HG03558 (cell line): ENCODE measurements around the gene ENSA.
"Not testable (repeated sequence)": the region's sequence is repeated elsewhere in the genome, so short reads cannot be mapped to it uniquely, and the experiment has no call there.

Experiments
- ATAC-seq: cut with Tn5 transposase; IDR thresholded peaks from one replicate; pipeline ENCODE4 v1.9.1; 2021; ENCODE audit warnings: moderate number of reproducible peaks; ENCODE audit not compliant: unreplicated experiment; ENCODE audit errors: extremely low read depth

ENSA gene

DNA sequence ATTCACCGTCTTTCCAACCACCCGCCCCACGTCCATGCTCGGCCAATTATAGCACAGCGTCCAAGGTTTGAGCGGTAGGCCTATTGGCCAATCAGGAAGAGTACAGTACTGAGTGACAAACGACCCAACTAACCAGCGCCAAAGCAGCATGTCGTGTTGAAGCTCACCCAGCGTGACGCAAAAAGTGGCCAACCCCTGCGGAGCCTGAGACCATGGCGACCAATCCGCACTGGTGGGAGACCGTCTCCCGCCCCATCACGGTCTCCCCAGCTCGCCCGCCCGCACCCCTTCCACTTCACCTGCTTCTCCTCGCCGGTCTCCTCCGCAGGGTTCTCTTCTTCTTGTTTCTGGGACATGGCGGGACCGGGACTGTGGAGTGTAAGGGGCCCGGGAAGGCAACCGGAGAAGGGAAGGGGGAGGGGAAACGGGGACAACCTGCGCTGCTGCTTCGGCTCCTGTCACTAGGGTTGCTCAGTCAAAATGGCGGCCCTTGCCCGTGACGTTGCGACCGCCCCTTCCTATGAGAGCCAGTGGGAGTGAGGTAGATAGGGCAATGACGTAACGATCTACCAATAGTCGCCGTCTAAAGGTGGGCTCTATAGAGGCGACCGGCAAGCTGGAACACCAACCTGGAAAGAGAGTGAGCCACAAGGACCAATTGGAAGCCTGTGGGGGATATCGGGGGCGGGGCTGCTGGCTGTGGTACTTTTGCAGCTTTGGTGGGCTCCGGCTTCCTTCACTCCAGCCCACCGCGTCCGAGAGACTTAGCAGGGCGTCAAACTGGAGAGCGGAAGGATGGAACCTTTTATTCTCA lies at the start of gene ENSA:
Gene ENSA (minus strand): TSS at position 498 of the 814 bp plus-strand sequence. CDS start 142 bp downstream, at position 356.
- peak; percentile 81 for ATAC-seq

GRCh38 chr1:150678988-150679387 lies 49.6 kb upstream of the ENSA start:
- no peak for ATAC-seq

DNA sequence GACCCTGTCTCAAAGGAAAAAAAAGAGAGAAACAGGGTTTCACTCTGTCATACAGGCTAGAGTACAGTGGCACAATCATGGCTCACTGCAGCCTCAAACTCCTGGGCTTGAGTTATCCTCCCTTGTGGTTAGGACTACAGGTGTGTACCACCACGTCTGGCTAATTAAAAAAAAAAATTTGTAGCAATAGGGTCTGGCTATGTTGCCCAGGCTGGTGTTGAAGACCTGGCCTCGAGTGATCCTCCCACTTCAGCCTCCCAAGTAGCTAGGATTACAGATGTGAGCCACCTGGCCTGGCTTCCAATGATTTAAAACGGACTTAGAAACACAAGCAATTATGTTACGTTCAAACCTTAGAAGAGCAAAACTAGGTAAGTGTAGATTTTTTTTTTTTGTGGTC lies 45.5 kb upstream of the ENSA start:
- ATAC-seq, result no peak

- ATAC-seq, result no peak
Observed at GRCh38 chr1:150663321-150663720, 33.9 kb upstream of the ENSA start.

DNA sequence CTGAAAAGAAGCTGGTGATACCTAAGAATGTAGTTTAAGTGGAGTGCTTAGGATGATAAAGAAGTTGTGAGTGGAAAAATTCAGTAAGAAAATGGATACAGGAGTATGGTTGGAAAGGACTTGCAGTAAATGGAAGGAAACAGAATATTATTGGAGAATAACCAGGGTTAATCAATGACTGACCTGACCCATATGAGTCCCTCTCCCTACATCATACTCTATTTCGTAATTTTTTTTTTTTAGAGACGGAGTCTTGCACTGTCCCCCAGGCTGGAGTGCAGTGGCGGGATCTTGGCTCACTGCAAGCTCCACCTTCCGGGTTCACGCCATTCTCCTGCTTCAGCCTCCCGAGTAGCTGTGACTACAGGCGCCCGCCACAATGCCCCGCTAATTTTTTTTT lies 33.4 kb upstream of the ENSA start:
- no peak for ATAC-seq

GRCh38 chr1:150661156-150661555 lies 31.7 kb upstream of the ENSA start:
- no peak for ATAC-seq

GRCh38 chr1:150660584-150660983 lies 31.2 kb upstream of the ENSA start:
- no peak for ATAC-seq

- ATAC-seq, result not testable (repeated sequence)
Observed at GRCh38 chr1:150657064-150657463, 27.7 kb upstream of the ENSA start.

- ATAC-seq, result not testable (repeated sequence)
Observed at GRCh38 chr1:150654635-150655034, 25.2 kb upstream of the ENSA start.

- ATAC-seq, result no peak
Observed at GRCh38 chr1:150650193-150650592, 20.8 kb upstream of the ENSA start.

DNA sequence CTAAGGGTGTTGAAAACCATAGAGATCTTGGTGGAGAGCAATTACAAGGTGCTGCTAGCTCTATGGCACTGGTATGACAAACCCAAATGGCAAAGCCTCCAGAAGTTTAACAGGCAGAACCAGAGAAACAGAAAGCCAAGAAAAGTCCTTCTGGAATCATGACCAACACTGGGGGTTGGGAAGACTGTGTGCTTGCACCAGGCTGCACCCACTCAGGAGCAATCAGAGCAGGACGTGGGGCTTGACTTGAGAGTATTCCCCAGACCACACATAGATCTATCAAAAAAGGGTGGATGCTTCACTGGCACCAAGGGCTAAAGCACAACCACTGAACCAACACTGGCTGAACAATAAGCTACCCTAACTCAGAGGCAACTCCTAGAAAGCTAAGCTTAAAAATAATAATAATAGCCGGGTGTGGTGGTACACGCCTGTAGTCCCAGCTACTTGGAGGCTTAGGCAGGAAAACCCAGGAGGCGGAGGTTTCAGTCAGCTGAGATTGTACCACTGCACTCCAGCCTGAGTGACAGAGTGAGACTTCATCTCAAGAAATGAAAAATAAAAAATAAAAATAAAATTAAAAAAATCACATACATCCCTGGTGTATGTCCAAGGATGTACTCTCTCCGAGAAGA lies 20.1 kb upstream of the ENSA start:
- ATAC-seq, result no peak

- no peak for ATAC-seq
Observed at GRCh38 chr1:150642296-150642695, 12.9 kb upstream of the ENSA start.

- ATAC-seq, result not testable (repeated sequence)
Observed at GRCh38 chr1:150641126-150641815, 11.9 kb upstream of the ENSA start.

DNA sequence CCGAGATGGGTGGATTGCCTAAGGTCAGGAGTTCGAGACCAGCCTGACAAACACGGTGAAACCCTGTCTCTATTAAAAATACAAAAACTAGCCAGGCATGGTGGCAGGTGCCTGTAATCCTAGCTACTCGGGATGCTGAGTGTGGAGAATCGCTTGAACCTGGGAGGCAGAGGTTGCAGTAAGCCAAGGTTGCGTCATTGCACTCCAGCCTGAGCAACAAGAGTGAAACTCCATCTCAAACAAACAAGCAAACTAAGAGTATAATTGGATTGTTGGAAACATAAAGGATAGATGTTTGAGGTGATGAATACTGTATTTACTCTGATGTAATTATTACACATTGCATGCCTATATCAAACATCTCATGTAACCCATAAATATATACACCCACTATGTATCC lies 9.0 kb upstream of the ENSA start:
- ATAC-seq, result not testable (repeated sequence)

DNA sequence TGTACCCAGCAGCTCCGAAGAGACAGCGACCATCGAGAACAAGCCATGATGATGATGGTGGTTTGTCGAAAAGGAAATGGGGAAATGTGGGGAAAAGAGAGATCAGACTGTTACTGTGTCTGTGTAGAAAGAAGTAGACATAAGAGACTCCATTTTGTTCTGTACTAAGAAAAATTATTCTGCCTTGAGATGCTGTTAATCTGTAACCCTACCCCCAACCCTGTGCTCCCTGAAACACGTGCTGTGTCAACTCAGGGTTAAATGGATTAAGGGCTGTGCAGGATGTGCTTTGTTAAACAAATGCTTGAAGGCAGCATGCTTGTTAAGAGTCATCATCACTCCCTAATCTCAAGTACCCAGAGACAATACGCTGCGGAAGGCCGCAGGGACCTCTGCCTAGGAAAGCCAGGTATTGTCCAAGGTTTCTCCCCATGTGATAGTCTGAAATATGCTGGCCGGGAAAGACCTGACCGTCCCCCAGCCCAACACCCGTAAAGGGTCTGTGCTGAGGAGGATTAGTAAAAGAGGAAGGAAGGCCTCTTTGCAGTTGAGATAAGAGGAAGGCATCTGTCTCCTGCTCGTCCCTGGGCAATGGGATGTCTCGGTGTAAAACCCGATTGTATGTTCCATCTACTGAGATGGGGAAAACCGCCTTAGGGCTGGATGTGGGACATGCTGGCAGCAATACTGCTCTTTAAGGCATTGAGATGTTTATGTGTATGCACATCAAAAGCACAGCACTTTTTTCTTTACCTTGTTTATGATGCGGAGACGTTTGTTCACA lies 5.6 kb upstream of the ENSA start:
- ATAC-seq, result not testable (repeated sequence)

DNA sequence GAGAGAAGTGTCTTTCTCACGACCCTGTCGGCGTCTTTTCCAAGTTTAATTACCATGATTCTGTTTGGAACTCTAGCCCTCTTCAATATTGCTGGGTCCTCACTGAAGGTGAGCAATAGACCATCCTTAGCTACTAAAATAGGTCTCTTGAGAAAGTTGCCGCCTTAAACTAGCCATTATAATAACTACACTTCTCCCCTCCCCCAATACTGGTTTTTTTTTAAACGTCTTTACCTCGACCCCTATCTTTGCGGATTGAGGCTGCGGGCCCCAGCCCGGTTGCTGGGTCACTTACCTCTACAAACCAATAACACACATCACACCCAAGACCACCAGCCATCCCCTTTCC lies 672 bp downstream of the ENSA start:
- no peak for ATAC-seq

DNA sequence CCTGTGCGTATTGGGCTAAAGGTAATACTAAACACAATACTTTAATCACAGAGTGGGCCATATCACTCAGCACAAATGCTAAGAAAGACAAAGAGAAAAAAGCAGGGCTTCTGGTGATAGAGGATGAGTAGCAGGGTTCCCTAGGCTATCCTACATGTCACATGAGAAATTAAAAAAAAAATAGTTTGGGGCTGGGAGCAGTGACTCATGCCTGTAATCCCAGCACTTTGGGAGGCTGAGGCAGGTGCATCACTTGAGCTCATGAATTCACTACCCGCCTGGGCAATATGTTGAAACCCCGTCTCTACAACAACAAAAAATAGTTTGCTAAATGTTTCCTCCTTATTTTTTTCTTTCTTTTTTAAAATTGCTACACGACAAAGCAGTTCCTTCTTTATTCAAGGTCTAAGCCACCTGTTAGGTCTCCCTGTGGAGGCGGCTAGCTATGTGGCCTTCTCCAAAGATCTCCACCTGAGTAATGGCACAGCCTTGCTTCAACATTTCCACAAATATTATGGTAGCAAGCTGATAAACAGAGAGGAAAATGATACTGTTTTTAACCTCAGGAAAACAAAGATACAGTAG lies 1.5 kb downstream of the ENSA start:
- ATAC-seq, result no peak

DNA sequence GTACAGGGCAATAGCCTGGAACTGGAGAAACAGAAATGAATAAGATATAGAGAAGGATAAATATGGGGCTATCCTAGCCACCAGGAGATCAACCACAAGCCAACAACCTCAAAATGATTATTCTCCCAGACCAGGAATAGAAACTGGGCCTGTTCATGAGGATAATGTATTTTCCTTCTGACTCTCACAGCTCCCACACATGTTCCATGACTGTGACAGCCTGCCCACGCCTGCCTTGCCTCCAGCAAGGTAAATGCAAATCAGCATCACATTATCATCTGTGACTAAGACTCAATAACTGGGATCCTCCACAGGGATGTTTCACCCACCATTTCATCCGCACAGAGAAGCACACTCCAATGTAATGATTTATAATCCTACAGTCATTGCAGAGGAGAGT lies 3.3 kb downstream of the ENSA start:
- ATAC-seq, result no peak

DNA sequence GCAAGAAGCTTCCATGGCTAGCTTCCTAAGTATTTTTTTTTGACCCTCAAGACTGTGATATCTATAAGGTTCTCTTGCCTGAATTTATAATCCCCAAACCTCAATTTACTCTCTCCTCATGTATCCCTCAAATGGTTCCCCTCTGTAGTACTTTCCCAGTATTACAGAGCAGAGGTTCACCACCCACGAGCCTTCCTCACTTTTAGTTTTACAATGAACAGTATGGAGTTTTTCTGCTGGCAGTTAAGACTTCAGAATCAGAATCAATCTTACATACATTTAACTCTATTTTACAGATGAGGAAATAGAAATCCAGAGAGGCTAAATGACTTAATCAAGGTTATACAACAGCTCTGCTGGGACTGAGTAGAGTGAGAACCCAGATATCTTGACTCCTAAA lies 4.9 kb downstream of the ENSA start:
- ATAC-seq, result not testable (repeated sequence)

DNA sequence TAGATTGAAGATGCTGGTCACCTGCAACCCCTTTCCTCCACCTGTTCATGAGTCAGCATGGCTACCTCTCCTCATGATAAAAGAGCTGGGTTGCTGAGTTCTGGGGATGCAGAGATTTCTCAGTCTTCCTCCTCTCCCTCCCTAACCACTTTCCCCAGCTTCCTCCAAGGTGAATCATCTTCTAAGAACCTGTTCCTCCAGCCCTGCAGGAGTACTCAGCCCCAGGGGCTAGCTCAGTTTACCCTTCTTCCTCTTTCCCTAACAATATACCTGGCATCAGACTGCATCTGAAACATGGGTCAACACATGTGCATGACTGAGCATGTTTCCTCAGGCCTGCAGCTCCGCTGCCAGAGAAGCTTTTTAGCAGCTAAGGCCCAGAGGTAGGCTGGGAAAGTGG lies 5.3 kb downstream of the ENSA start:
- not testable (repeated sequence) for ATAC-seq
